BE2C (cell line): ENCODE measurements around the gene POLR3K.

Experiments
- DNase-seq: peaks from one replicate; pipeline ENCODE4 v3.0.0-alpha.2; 2020
- H3K27me3 ChIP-seq: fragments of 250-450 bp; sonication (Bioruptor Pico); 2 replicates; pipeline ENCODE4 v1.5.1; 2020; ENCODE audit warnings: mild to moderate bottlenecking
- H3K36me3 ChIP-seq: fragments of 250-450 bp; sonication (Bioruptor Pico); 2 replicates; pipeline ENCODE4 v1.5.1; 2020; ENCODE audit warnings: mild to moderate bottlenecking
- H3K4me1 ChIP-seq: fragments of 250-450 bp; sonication (Bioruptor Pico); 2 replicates; pipeline ENCODE4 v1.5.1; 2020
- H3K4me3 ChIP-seq: 2 replicates; pipeline ENCODE4 v1.5.1; 2011; ENCODE audit warnings: low read depth, low read length
- H3K9me3 ChIP-seq: fragments of 250-450 bp; sonication (Bioruptor Pico); 2 replicates; pipeline ENCODE4 v1.5.1; 2020
- CTCF ChIP-seq: IDR thresholded peaks from 2 replicates; pipeline ENCODE4 v1.5.1; 2012; ENCODE audit warnings: mild to moderate bottlenecking, low read depth, low read length

POLR3K gene

DNA sequence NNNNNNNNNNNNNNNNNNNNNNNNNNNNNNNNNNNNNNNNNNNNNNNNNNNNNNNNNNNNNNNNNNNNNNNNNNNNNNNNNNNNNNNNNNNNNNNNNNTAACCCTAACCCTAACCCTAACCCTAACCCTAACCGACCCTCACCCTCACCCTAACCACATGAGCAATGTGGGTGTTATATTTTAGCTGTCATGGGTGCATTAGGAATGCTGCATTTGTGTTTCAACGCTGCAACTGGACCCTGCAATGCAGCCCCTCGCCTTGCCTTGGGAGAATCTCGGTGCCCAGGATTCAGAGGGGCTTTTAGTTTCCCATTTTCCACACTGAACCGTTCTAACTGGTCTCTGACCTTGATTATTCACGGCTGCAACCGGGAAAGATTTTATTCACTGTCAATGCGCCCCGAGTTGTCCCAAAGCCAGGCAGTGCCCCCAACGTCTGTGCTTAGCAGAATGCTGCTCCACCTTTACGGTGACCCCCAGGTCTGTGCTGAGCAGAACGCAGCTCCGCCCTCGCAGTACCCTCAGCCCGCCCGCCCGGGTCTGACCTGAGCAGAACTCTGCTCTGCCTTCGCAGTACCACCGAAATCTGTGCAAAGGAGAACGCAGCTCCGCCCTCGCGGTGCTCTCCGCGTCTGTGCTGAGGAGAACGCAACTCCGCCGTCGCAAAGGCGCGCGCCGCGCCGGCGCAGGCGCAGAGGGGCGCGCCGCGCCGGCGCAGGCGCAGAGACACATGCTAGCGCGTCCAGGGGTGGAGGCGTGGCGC is 43.3 kb downstream of the POLR3K start:
- Histone ChIP-seq H3K4me3 (peak overlapping the region; percentile 40), H3K27me3 (no peaks in the 10 kb centered on the region)

More for the DNA sequence above, 43.3 kb downstream of the POLR3K start:
- H3K36me3 ChIP-seq, result no peaks in the 10 kb centered on the region
- no peaks in the 10 kb centered on the region for H3K4me1 ChIP-seq
- DNase-seq, result no peak
- no peak for TF ChIP-seq CTCF
- H3K9me3 ChIP-seq, result no peaks in the 10 kb centered on the region
